Activated naive CD4-positive, alpha-beta T cell treated with anti-CD3 and anti-CD28 coated beads for 36 hours (primary cell): Measurements from ENCODE around the gene GALNT16. TPM values are rescaled to one million over a fixed set of nuclear protein-coding genes. Genes with fewer than 3 reads are reported as not detected.

Source experiments
- total RNA-seq, 2 experiments: library from RNA; stranded (reverse); gene quantifications; one replicate each; pipeline ENCODE4 v1.2.3, GENCODE V29; 2021

The GALNT16 gene
- total RNA-seq, 2 experiments from 2014 or later = 0.02 TPM; not detected in 1

Other genes starting within 250 kb of the GALNT16 start
- gene DCAF5, start 107.0 kb upstream of the GALNT16 start, total RNA-seq = 10 to 100 TPM; 34.5 to 35.1 TPM
- 10 to 100 TPM; 11.8 to 12.7 TPM for gene EXD2, start 68.7 kb upstream of the GALNT16 start, total RNA-seq
- 100 to 1,000 TPM; 338 to 348 TPM for gene ERH, start 138.1 kb downstream of the GALNT16 start, total RNA-seq
- gene SLC39A9, start 138.5 kb downstream of the GALNT16 start, total RNA-seq = 10 to 100 TPM; 53.4 to 54.5 TPM
- not detected for gene PLEKHD1, start 224.6 kb downstream of the GALNT16 start, total RNA-seq